GM12801 (cell line): ENCODE data around the gene CBFA2T3.

Experiments used
- TF ChIP-seq, protein P1 (sequence below): IDR thresholded peaks from one replicate; pipeline ENCODE4 v1.5.1; 2011; ENCODE audit warnings: control low read depth; ENCODE audit not compliant: insufficient read length; ENCODE audit errors: extremely low read depth

Gene CBFA2T3

GRCh38 chr16:88943131-88943664, 33.8 kb downstream of the CBFA2T3 start:
- TF ChIP-seq, protein P1, sequence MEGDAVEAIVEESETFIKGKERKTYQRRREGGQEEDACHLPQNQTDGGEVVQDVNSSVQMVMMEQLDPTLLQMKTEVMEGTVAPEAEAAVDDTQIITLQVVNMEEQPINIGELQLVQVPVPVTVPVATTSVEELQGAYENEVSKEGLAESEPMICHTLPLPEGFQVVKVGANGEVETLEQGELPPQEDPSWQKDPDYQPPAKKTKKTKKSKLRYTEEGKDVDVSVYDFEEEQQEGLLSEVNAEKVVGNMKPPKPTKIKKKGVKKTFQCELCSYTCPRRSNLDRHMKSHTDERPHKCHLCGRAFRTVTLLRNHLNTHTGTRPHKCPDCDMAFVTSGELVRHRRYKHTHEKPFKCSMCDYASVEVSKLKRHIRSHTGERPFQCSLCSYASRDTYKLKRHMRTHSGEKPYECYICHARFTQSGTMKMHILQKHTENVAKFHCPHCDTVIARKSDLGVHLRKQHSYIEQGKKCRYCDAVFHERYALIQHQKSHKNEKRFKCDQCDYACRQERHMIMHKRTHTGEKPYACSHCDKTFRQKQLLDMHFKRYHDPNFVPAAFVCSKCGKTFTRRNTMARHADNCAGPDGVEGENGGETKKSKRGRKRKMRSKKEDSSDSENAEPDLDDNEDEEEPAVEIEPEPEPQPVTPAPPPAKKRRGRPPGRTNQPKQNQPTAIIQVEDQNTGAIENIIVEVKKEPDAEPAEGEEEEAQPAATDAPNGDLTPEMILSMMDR = no peak

- TF ChIP-seq, protein P1 = no peak
Observed at GRCh38 chr16:88941913-88942909, 34.8 kb downstream of the CBFA2T3 start.

DNA sequence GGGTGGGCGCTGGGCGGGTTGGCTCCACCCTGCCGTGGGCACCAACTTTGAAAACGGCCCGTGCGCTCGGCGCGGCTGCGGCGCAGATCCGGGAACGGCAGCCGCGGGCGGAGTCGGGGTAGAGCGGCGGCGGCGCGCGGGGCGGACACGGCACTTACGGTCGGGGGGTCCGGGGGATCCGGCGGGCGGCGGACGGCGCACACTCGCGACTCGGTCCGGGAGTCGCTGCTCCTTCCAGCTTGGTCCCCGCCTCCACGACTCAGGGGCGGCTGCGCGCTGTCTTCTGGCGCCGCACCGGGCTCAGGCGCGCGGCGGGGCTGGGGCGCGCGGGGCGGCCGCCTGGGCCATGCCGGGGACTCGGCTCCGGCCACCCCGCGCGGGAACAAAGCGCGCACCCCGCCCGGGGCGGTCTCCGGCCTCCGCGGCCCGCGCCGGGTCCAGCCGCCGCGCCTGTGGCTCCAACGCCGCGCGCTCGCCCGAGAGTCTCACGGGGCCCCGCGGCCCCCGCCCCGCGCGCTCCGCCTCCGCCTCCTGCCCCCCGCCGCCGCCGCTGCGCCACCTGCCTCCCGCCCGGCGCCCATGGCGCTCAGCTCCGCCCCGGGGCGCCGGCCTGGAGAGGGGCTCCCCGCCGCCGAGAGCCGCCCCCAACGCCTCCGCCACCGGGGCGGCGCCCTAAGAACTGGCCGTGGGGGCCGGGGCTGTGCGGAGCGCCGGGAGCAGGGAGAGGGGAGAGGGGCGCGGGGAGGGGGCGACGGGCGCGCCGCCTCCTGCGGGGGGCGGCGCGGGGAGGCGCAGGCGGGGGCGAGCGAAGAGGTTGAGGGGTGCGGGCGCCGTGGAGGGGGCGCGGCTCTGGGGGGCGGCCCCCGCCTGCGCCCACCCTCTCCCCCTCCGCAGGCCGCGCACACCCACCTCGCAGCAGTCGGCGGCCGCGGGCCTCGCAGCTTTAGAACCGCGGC, 35.9 kb downstream of the CBFA2T3 start:
- TF ChIP-seq, protein P1 = no peak

DNA sequence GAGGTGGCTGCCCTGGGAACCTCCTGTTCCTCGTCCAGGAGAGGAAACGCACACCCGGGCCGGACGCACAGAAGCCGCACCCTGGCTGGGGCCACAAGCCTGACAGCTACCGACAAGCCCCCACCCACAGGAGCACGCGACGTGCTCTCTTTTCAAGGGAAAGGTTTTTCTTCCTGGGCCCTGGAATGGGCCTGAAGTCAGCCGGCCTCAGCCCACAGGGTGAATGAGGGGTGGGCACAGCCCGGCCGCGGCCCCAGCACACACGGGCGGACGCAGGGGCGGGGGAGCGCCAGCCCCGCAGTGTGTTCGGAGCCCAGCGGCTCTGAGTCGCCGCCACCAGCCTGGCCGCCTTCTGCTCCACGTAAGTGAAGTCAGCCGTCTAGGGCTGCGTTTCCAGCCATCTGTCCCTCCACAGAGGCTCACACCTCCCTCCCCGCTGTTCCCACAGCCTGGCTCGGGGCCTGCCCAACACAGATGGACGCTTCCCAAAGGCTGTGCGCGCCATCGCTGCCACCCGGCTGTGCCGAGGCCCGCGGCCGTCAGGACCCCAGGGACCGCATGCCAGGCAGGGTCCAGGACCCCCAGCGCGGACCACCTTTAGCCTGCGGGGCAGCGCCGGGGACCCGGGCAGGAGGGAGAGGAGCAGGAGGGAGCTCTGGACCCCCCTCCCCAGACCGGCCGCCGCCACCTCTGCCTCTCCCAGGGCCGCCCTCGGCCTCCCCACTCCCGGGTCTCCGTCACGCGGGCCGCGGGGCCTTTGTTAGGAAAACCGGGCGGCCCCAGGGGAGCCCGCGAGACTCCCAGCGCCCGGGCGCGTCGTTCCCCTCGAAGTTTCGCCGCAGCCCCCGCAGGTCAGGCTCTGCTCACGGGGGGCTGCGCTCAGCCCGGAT, 36.8 kb downstream of the CBFA2T3 start:
- TF ChIP-seq, protein P1 = no peak

GRCh38 chr16:88939245-88939971, 37.6 kb downstream of the CBFA2T3 start:
- TF ChIP-seq, protein P1 = no peak

- TF ChIP-seq, protein P1 = no peak
Observed at GRCh38 chr16:88938777-88939244, 38.2 kb downstream of the CBFA2T3 start.
